Body of pancreas (tissue), 4 donors: ENCODE measurements around the gene C3orf70.

Source experiments
- POLR2A ChIP-seq, 3 donors: fragments of 450-650 bp; IDR thresholded peaks; one replicate each; pipeline ENCODE4 v1.6.1; 2016; ENCODE audit warnings: antibody characterized with exemption in 3 of 3, mild to moderate bottlenecking in 2 of 3
- TF ChIP-seq, protein P1 (sequence below), 7 experiments: fragments of 450-650 bp in 4 of 7; fragments of 200-600 bp in 3 of 7; sonication (generic) in 3 of 7; IDR thresholded peaks; one replicate each; pipeline ENCODE4 v1.5.1; 2016 to 2019; ENCODE audit warnings: antibody characterized with exemption in 7 of 7

DNA sequence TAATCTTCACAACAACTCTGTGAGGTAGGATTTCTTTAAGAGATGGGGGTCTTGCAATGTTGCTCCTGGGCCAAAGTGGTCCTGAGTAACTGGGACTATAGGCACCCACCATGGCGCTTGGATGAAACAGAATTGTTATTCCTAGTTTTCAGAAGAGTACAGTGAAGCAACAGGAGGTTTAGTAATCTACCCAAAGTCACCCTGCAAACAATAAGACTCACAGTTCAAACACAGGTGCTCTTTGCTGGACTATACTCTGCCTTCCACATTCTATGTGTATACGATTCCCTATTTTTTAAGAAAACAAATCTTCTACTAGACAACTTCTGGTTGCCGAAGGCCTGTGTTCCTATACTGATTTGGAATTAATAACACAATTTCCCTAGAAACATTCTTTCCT is 8.1 kb downstream of the C3orf70 start:
- TF ChIP-seq POLR2A (IDR thresholded peaks at IDR 0.05) = no peak
- TF ChIP-seq, protein P1, sequence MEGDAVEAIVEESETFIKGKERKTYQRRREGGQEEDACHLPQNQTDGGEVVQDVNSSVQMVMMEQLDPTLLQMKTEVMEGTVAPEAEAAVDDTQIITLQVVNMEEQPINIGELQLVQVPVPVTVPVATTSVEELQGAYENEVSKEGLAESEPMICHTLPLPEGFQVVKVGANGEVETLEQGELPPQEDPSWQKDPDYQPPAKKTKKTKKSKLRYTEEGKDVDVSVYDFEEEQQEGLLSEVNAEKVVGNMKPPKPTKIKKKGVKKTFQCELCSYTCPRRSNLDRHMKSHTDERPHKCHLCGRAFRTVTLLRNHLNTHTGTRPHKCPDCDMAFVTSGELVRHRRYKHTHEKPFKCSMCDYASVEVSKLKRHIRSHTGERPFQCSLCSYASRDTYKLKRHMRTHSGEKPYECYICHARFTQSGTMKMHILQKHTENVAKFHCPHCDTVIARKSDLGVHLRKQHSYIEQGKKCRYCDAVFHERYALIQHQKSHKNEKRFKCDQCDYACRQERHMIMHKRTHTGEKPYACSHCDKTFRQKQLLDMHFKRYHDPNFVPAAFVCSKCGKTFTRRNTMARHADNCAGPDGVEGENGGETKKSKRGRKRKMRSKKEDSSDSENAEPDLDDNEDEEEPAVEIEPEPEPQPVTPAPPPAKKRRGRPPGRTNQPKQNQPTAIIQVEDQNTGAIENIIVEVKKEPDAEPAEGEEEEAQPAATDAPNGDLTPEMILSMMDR (IDR thresholded peaks at IDR 0.05) = no peak
